ENCODE measurements around the gene ZNF76. TPM values are rescaled to one million over a fixed set of nuclear protein-coding genes. Genes with fewer than 3 reads are reported as not detected.

Gene ZNF76
- total and polyA plus RNA-seq, 2 of the 8 experiments (the other 6 are each of a cell fraction or from before 2014, with no cell fraction given) = 17.9 to 23.9 TPM

- TF ChIP-seq RAD21 (IDR thresholded peaks at IDR 0.05 in 1 of 2, conservative IDR thresholded peaks at IDR 0.05 in 1 of 2; ENCODE audit: low read depth in 2 of 2, low read length in 2 of 2) (peak; percentile 99), RXRA (IDR thresholded peaks at IDR 0.05; ENCODE audit: insufficient read depth, low read depth, low read length) (no peak), YY1 (IDR thresholded peaks at IDR 0.05; ENCODE audit: low read depth, low read length) (peak; percentile 35; the same call in 1 of the 2 replicates), GABPA (IDR thresholded peaks at IDR 0.05; ENCODE audit: borderline replicate concordance, insufficient read depth, low read length) (0 out of 2 replicates have a peak, but pooled peaks have one; percentile 37), BRCA1 (IDR thresholded peaks at IDR 0.05; ENCODE audit: low read depth, low read length) (0 out of 2 replicates have a peak, but pooled peaks have one; percentile 33)
These were observed 18.4 kb upstream of the ZNF76 start (continued) for GRCh38 chr6:35240838-35241801.
